NOMO-1 (cell line): ENCODE measurements around the gene THRSP.
"Not testable (repeated sequence)": the region's sequence is repeated elsewhere in the genome, so short reads cannot be mapped to it uniquely, and the experiment has no call there.

Experiments used
- DNase-seq, 2 experiments: peaks; one replicate each; lab custom pipeline; 2025; ENCODE audit not compliant: unreplicated experiment in 2 of 2; lab: John Stamatoyannopoulos, UW

THRSP gene

DNA sequence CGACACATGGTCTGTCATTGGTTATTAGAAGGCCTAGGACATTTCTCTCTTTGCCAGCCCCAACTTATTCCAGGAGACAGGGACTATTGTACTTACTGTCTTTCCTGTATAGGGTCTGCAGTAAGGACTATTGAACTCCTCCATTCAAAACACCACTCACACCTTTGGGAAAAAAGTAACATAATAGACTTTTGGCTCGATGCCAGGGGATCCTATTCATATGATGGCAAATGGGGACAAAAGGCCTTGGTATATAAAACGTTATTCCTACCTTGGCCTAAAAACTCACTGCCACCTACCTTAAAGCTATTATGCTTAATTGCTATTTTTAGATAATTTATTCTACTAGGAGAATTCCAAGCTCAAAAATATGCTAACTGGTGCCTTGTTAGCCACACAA is 22.3 kb downstream of the THRSP start:
- DNase-seq = no peak

DNA sequence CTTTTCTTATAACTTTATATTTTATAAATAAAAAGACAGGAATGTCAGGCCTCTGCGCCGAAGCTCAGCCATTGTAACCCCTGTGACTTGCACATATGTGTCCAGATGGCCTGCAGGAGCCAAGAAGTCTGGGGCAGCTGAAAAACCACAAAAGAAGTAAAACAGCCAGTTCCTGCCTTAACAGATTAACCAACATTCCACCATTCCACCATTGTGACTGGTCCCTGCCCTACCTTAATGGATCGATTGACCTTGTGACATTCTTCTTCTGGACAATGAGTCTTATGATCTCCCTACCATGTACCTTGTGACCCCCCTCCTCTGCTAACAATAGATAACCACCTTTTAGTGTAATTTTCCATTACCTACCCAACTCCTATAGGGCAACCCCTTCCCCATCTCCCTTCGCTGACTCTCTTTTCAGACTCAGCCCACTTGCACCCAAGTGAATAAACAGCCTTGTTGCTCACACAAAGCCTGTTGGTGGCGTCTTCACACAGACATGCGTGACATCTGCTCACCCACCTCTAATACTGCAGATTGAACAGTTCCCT is 22.9 kb downstream of the THRSP start:
- not testable (repeated sequence) for DNase-seq

DNA sequence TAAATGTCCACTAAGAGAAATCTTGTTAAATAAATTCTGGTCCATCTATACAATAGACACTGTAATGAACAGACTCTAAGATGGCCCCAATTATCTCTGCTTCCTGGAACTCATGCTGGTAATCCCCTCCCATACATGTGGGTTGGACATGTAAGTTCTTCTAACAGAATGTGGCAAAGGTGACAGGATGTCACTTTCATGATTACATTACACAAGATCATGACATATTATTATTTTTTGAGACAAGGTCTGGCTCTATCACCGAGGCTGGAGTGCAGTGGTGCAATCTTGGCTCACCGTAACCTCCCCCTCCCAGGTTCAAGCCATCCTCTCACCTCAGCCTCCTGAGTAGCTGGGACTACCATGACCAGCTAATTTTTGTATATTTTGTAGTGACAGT is 30.6 kb downstream of the THRSP start:
- no peak for DNase-seq

DNA sequence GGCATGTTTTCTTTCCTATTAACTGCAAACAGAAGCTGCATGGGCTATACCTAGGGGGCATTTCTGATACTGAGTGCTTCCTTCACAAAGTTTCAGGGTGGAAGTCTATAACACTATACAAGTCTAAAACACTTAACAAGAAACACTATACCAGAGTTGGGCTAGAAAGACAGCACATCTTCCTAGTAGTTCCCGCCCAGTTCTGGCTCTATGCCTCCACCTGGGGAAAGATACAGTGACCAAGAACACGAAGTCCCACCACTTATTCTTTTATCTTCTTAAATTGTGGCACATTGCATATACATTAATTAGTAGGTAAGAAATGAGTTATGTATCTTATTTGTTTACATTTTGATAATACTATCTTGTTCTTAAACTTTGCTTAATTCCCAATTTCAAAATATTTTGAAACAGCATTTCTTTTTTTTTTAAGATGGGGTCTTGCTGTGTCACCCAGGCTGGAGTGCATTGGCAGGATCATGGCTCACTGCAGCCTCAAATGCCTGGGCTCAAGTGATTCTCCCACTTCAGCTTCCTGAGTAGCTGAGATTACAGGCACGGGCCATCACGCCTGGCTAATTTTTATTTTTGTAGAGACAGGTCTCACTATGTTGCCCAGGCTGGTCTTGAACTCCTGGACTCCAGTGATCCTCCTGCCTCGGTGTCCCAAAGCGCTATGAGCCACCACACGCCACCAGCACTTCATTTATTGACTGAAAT is 34.2 kb downstream of the THRSP start:
- DNase-seq = no peak

DNA sequence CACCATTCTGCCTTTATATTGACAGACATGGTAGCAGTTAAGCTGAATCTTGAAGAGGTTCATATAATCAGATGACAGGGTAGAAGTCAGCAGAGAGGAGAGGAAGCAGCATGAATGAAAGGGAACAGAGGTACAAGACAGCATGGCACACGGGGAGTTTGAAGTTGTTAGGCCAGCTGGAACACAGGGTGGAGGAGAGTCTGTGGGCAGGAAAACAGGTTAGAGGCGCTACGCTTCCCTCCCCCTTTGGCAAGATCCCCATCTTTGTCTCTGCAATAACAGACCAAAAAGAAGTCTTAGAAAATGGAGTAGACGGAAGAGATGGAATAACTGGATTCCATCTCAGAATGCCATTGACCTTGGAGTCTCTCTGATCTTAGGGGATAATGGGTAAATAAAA is 36.0 kb downstream of the THRSP start:
- DNase-seq = no peak

DNA sequence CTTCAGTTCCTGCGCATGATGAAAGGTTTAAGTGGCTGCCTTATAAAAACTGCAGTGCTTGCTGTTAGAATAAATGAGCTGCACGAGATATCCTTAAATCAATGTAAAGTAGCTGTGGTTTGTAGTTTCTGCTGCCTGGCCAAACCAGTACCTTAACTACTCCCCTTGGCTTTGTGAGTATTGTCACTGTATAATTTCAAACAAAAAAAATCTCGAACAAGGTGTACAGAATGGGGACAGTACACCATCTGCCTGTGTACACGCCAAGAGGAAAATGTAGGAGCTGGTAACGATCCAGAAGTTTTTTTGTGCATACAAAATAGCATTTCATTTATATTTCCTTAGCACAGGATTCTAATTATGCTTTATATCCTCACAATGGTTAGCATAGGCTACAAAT is 36.6 kb downstream of the THRSP start:
- no peak for DNase-seq

DNA sequence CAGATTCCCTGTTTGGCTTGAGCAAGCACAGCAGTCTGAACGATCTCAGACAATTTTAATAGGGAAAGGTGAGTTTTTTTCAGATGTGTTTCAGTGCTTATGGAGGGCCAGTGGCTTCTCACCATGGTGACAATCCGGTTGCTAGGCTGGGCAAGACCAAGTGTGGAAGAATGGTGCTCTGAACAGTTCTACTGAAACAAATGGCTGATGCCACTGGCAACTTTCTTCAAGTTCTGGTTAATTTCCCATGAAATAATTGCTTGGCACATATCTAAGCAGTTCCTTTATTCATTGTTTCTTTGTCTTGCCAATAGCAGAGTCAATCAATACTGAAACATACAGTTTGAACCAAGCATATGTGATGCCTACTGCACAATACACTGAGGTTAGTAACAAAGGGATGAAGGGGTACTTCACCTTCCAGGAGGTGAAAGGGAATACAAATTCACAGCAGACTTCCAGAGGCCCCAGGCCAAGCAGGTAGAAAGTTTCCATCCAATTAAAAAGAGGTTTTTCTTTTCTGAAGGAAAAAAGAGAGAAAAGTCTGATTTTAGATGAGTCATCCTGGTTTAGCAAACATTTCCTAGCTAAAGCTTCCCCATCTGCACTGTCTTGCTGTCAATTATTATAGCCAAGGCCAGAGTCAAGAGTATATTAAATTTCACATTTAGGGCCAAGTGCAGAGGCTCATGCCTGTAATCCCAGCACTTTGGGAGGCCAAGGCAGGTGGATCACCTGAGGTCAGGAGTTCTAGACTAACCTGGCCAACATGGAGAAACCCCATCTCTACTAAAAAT is 37.2 kb downstream of the THRSP start:
- peak in 1 of 2 experiments; percentile 2 for DNase-seq

DNA sequence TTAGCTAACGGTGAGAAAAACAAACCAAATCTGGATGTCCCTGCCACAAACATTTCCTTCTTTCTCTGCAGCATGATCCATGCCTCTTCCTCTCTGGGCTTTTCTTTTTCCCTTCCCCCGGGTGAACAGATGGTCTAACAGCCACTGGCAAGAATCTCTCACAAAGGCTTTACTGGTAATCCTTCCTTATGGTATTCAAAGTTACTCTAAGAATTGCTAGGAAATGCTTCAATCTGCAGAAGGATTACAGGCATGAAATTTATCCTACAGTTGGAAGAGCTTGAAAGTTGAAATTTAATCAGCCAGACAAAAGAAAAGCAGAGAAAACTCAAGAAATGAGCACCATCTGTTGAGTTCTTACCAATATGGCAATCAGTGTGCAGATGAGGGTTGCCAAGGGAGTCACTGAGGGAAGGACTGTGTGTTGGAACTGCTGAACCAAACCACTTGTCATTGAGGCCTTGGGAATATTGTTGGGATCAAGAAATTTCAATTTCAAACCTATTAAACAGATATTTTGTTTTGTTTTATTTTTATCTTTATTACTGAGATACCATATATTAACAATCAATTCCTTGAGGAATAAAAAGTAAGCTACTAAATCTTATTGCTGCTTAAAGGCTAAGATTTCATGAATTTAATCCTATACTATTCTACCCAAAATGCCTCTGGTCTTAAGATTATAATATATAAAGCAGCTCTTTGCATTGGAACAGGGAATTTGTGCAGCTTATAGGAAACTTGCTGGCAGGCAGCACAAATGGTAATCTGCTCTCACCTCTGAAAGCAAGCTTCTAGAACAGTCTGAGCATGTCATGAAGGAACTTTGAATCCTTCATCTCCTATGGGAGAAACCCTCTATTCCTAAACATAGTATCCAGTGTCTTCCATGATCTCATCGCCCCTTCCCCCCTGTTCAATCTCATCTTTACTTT is 45.7 kb downstream of the THRSP start:
- no peak for DNase-seq

DNA sequence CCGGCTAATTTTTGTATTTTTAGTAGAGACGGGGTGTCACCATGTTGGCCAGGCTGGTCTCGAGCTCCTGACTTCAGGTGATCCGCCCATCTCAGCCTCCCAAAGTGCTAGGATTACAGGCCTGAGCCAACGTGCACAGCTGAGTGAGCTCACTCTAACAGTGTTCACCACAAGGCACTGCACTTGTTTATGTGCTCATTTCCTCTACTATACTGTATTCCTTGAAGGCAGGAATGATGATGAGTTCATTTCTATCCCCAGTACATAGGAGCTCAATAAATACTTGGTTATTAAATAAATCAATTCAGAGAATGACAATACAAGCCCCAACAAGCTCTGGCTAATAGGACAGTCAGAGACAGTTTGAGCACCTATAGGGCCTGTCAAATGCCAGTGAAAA is 46.7 kb downstream of the THRSP start:
- DNase-seq = no peak

DNA sequence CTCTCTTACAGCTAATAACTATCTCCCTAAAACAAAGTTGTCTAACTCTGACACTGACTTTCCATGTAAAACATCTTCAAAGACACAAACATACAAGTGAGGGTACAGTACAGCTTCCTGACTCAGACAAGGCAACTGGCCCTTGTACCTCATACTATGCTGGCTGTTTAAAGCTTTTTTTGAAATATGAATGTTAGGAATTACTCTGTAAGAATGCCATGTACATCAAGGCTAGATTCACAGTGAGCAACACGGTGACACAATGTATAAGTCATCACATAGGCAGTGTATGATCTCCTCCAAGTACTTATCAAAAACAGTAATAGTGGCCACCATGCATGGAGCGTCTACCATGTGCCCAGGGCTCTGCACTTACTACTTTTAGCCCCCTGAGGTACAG is 47.2 kb downstream of the THRSP start:
- DNase-seq = no peak

DNA sequence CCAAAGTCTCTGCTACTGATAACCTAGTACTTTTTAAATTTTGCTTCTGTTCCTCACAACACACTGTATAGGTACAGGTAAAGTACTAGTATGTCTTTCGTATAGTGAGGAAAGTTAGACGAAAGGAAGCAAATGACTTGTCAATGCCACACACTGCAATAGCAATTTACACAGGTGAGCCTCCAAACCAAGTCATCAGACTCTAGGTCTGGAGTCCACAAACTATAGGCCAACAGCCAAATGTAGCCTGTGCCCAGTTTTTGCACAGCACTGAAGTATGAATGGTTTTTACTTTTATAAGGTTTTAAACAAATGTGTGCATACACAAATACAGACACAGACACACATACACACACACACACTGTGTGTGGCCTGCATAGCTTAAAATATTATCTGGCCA is 47.6 kb downstream of the THRSP start:
- DNase-seq = no peak

DNA sequence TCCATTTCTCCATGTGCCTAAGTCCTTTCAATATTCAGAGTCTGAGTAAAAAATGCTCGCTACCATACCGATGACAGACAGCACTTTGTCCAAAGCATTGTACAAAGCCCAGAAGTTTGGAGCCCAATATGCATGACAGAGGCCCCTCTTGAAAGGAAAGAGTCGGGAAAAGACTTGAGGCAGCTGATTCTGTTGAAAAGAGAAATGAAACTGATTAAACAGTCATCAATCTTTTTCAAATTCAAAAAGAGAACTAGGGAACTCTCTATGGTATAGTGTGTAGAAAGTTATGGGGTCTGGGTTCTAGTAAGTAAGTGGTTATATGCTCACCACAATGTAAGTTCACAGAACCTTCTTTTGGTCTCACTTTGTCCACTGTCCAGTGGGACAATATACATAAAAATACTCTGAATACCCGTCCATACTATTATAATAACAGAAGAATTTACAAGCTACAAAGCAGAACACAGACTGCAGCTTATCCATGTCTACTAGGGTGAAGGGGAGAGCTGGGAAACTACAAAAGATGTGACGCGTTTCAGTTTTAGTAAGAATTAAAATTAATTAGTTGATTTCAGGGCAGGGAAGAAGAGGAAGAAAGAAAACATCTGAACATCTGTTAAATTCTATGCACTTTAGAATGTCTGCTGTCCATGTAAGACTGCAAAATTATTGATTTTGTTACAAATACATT is 49.1 kb downstream of the THRSP start:
- DNase-seq = peak in 1 of 2 experiments; percentile 81
